ENCODE data around the gene ISG15.
"Not testable (repeated sequence)": the region's sequence is repeated elsewhere in the genome, so short reads cannot be mapped to it uniquely, and the experiment has no call there.

ISG15 gene

DNA sequence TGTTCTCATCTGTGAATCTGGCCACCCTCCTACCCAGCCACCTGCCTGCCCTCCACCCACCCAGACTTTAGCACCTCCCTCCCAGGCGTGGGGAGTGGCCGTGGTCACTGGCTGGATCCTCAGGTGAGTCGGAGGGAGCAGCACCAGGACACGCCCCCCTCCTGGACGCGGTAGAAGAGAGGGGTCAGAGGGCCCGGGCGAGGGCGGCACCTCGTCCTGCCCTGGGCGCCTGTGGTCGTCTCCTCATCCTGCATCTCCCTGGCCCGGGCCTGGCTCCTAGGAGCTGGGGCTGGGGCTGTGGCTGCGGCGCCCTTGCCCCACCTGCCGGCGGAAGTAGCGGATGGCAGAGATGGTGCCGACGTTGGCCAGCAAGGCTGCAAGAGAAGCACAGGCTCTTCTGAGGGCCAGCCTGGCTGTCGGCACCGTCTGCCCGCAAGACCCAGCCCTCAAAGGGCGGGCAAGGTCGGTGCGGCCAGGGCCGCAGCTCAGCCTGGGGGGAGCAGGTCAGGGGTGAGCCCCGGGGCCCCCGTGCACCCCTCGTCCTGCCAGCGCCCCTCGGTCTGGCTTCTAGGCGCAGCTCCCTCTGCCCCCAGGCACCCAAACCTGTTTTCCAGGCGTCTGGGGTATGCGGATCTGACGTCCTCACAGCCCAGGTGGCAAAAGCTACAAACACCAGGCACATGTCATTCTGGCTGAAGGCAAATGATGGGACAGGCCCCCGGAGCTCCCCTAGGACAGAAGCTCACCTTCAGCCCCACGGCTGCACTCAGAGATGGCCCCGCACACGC is 37.2 kb upstream of the ISG15 start:
- DNase-seq: peak; percentile 77

DNA sequence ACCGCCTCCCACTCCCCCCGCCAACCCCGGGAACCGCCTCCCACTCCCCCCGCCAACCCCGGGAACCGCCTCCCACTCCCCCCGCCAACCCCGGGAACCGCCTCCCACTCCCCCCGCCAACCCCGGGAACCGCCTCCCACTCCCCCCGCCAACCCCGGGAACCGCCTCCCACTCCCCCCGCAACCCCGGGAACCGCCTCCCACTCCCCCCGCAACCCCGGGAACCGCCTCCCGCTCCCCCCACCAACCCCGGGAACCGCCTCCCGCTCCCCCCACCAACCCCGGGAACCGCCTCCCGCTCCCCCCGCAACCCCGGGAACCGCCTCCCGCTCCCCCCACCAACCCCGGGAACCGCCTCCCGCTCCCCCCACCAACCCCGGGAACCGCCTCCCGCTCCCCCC is 36.5 kb upstream of the ISG15 start:
- not testable (repeated sequence) for DNase-seq

DNA sequence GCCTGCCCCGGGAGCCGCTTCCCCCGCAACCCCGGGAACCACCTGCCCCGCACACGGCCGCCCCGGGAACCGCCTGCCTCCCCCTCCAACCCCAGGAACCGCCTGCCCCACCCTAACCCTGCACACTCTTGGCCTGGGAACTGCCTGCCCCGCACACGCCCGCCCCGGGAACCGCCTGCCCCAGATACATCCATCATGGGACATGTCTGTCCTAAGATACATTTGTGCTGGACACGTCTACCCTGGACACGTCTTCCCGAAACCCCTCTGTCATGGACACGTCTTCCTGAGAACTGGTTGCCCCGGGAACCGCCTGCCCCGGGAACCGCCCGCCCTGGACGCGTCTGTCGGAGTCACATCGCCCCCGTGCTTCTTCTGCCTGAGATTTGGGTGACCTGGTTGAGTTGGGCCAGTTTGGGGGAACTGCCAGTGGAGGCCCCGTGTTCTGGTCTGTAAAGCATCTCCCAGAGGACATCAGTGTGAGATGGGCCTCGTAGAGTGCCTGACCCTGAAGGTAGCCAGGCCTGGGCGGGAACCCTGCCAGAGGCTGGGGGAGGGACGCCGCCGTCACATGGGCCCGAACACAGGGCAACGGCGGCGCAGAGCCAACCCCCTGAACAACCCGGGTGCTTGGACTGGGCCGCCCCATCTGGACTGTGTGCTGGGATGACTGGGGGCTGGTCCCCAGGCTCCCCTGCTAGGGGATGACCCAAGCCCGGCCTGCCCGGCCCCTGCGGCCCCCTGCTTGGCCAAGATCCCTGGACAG is 35.0 kb upstream of the ISG15 start:
- no peak for DNase-seq

DNA sequence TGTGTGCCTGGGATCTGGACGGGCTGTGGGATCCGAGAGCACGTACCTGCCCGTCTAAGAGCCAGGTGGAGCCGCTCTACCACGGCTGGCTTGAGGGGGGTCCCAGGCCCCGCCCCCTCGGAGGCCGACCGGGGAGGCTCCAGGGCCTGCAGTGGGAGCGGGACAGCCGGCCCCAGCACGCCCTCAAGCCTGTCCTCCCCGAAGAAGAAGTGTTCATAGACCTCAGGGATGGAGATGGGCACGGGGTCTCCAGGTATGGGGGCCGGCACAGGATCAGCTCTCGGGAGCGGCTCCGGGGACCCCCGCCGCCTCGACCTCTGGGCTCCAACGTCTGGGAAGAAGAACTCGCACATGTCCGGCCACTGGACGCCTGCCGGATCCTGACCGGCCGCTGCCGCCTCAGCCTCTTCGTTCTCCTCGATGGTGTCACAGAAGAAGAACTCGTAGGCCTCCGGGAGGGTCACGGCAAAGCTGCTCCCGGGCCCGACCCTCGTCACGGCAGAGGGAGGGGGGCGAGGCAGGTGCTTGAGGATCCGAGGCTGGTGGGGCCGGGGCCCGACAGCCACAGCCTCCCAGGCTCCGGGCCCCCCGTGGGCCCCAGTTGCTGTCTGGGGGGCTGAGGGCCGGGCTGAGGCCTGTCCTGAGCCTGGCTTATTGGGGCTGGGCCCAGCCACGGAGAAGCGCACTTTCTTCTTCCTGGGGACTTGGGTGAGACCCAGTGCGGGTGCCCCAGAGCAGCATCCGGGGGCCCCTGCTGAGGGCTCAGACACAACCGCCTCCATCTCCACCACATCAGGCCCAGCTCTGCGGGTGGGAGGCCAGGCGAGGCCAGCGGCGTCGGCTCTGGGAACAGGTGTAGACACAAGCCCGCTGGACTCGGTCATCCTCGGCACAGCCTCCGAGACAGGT is 34.2 kb upstream of the ISG15 start:
- no peak for DNase-seq

DNA sequence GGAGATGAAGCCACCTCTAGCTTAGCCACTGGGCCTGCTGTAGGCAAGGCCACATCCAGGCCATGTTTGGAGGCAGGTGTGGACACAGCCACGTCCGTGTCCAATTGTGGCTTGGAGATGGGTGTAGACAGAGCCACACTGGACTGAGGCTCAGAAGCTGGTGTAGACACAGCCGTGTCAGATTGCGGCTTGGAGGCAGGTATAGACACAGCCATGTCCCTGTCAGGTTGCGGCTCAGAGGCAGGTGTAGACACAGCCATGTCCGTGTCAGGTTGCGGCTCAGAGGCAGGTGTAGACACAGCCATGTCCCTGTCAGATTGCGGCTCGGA is 33.6 kb upstream of the ISG15 start:
- no peak for DNase-seq

DNA sequence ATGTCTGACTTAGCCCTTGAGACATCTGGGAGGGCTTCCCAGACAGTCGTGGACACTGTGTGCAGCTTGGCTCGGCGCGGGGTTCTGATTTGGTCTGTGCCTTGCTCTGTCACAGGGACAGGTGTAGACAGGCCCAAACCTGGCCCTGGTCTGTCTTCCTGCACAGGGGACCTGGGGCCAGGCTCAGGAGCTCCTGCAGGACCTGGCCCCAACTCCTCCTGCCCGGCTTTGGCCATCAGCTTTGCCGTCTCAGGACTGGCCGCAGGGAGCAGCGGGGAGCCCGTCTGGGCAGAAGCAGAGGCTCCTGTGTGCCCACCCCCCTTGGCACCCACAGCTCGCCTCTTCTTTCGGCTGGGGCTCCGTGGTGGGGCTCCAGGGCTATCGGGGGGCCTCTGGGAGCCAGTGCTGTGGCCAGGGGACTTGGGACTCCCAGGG is 33.1 kb upstream of the ISG15 start:
- DNase-seq: no peak

DNA sequence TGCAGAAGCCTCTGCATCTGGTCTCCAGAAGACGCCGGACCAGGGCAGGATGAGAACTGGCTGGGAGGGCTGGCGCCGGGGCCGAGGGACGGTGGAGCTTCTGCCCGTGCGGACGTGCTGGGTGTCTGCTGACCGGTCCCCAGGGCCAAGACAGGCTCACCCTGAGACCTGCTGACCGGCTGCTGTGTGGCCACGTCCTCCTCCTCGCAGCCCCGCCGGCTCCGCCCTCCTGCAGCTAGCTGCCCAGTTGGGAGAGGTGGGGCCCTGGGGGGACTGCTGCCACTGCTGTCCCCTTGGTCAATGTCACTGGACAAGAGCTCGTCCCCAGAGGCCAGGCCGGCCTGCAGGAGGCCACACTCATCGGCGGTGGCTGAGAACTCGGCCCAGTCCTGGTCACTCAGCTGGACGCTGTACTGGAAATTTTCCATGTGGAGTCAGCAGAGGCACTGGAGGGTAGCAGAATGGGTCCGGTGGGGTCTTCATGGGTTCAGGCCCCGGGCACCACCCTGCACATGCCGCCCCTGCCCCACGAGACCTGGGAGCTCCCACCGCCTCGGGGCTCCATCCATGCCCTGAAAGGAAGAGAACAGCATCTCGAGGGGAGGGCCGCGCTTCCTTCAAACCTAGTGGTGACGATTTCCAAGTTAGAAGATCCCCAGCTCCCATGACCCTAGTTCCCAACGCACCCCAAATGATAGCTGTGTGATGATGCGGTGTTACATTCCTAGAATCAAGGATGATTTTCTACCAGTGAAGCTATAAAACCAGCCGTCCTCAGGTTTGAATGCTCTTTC is 32.5 kb upstream of the ISG15 start:
- no peak for DNase-seq

DNA sequence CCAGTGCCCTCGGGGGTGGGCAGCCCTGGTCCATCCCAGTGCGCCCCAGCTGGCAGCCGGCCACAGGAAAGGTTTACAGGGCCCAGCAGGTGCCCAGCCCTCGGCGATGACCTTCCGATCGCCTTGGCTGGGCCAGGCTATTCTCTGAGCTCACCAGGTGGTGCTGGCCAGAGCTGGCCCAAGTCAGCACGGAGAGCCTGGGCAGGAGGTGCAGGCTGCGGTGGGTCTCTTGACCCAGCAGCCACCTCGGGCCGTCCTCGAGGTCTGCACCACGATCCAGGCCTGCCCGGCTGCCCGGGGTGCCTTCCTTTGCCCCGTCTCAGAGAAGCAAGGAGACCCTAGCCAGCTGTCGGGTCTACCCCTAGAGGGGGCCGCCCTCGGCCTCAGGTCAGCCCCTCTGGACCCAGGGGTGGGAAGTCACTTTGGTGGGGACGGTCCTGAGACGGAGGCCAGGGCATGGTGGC is 31.8 kb upstream of the ISG15 start:
- no peak for DNase-seq

DNA sequence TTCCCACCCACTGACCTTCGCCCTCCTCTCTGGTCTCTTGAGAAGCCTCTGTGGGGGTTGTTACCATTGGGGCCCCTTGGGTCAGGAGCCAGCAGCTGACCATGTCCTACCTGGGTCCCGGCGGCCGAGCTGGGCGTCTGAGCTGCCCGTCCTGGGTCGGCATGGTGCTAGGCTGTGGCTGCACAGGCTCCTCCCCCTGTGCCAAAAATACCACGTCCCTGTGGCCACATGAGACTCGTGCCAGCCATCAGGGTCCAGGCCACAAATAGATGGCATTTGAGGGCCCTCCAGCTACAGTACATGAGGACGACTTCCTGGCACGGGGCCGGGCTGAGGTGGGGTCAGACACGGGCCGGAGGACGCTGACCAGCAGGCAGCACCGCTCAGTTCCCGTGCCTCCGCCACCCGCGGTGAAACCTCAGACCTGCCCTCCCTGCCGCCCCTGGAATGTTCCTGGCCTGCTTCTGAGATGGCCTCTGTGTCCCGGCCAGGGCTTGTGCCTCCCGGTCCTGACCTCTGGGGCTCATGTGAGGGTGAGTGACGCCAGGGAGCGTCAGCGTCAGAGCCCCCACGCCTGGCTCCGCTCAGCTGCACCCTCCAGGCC is 31.2 kb upstream of the ISG15 start, which contains the start of gene PERM1:
PERM1 (minus strand) TSS at position 139 of the 604 bp plus-strand sequence. CDS start 1,064 bp downstream, outside the sequence.
- DNase-seq: no peak

DNA sequence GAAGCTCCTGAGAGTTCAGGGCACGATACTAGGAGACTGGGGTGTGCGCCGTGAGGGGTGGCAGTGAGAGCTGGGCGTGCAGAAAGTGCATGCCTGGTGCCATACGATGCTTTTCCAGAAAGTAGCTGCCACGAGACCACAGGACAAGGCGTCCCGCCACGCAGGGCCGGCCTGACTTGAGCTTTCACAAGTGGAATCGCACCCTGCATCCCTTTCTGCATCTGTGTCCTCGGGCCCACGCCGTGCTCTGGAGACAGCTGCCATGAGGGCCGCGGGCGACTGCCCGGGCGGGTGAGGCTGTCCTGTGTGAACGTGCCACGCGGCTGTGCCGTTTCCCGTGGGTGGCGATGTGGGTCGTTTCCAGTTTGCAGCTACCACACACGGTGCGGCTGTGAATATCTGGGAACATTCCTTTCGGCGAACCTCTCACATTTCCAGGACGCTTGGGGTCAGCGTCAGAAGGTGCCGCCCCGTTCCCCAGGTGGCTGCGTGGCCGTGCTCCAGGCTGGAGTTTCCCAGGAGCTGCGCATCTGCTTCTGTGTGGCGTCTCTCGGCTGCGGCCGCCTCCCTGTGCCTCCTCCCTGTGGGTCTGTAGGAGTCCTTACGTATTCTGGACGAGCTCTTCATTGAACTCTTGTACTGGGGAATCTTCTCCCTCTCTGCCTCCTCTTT is 30.4 kb upstream of the ISG15 start:
- DNase-seq: no peak

DNA sequence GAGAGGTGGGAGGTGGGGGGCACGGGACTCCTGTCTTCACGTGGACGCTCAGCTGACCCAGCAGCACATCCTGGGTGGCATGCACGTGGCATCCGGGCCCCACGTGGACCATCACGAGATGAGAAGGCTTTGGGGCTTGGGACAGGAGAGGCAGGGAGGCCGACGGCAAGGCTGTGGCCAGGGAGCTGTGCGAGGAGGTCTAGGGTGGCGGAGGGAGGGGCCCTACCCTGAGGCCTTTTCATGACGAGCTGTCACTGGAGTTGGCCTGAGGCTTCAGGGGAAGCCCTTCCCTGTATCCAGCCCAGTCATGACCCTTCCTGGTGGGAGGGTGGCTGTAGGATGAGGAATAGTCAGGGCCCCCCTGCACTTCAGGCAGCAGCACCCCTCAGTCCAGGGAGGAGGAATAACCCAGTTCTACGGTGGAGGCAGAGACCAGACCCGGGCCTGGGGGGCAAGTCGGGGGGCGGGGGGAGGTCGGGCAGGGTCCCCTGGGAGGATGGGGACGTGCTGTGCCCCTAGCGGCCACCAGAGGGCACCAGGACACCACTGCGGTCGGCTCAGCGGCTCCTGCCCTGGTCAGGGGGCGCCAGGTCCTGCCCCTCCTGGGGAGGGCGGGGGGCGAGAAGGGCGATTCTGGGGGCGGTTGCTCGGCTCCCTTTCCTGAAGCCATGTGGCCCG is 29.4 kb upstream of the ISG15 start:
- peak; percentile 80 for DNase-seq

DNA sequence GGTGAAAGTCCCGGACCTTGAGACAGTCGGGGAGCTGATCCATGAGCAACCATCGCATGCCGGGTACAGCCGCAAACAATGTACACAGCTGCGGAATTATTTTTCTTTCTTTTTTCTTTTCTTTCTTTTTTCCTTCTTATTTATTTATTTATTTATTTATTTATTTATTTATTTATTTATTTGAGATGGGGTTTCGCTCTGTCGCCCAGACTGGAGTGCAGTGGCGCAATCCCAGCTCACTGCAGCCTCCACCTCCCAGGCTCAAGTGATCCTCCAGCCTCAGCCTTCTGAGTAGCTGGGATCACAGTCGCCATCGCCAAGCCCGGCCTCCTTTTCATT is 28.9 kb upstream of the ISG15 start:
- no peak for DNase-seq

DNA sequence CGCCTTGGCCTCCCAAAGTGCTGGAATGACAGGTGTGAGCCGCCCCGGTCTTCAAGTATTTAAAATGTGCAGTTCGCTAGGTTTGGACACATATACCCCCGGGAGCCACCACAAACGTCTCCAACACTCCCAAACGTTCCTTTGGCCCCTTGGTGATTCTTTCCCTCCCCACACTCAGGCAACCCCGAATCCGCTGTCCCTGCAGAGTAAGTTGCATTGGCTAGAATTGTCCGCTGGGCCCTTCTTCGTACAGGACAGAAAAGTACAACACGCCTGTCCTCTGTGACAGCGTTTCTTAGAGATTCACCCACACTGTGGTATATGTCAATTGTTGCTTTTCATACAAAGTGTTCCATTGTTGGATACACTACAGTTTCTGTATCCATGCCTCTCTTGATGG is 28.2 kb upstream of the ISG15 start:
- no peak for DNase-seq

DNA sequence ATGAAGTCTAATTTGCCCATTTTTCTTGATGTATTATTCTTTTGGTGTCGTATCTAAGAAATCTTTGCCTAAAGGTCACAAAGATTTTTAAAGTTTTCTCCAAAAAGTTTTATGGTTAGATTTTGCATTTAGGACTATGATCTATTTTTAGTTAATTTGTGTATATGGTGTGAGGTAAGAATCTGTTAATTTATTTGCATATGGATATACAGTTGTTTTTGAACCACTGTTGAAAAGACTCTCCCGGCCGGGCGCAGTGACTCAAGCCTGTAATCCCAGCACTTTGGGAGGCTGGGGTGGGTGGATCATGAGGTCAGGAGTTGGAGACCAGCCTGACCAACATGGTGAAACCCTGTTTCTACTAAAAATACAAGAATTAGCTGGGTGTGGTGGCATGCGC is 25.2 kb upstream of the ISG15 start:
- DNase-seq: not testable (repeated sequence)

DNA sequence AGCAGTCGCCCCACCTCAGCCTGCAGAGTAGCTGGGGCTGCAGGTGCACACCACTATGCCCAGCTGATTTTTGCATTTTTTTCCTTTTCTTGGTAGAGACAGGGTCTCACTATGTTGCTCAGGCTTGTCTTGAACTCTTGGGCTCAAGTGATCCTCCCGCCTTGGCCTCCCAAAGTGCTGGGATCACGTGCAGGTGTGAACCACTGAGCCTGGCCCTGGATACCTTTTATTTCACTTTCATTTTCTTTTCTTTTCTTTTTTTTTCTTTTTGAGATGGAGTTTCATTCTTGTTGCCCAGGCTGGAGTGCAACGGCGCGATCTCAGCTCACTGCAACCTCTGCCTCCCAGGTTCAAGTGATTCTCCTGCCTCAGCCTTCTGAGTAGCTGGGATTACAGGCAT is 22.0 kb upstream of the ISG15 start:
- not testable (repeated sequence) for DNase-seq

DNA sequence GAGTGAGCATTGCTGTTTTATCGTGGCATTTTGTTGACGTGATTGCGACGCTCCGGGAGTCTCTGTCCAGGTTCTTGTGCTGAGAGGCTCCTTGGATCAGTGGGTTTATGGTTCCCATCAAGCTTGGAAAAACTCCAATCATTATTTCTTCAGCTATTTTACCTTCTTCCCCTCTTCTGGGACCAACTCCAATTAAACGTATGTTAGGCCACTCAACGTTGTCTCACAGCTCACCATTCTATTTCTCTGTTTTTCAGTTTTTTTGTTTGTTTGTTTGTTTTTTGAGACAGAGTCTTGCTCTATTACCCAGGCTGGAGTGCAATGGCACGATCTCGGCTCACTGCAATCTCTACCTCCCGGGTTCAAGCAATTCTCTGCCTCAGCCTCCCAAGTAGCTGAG is 21.4 kb upstream of the ISG15 start:
- no peak for DNase-seq

DNA sequence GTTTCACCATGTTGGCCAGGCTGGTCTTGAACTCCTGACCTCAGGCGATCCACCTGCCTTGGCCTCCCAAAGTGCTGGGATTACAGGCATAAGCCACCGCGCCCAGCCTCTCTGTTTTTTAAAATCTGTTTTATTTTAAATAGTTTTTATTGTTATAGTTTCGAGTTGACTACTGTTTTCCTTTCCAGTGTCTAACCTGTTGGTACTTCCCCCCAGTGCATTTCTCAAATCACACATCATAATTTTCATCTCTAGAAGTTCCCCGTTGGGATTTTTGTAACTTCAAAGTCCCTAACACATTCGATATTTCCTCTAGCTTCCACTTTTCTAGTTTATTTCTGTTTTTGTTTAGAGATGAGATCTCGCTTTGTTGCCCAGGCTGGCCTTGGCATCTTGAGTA is 20.9 kb upstream of the ISG15 start:
- no peak for DNase-seq

DNA sequence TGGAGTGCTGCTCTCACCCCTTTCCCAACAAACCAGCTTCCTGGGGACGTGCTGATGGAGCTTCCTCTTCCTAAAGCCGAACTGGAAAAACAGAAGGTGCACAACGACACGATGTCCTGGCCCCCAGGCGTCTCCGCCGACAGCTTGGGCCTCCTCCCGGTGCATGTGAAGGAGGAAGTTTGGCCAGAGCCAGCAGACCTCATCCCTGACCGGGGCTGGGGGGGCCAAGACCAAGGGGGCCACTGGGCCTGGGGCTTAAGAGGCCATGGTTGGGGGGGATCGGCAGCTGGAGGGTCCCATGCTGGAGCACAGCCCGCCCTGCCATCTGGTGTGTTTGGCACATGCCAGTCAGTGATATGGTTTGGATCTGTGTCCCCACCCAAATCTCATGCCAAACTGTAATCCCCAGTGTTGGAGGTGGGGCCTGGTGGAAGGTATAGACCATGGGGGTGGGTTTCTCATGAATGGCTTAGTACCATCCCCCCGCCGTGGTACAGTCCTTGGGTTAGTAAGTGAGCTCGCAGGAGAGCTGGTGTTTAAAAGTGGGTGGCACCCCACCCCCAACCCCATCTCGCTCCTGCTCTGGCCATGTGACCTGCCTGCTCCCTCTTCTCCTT is 19.8 kb upstream of the ISG15 start:
- no peak for DNase-seq

DNA sequence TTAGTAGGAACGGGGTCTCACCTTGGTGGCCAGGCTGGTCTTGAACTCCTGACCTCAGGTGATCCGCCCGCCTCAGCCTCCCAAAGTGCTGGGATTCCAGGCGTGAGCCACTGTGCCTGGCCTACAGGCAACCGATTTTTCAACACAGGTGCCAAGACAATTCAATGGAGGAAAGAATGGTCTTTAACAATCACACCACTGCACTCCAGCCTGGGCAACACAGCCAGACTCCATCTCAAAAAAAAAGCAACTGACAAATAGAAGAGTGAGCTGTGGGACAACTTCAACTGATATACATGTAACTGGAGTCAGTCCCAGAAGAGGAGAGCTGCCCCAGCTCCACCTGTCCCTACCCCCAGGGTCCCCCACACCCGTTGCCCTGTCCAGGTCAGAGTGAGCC is 18.8 kb upstream of the ISG15 start:
- not testable (repeated sequence) for DNase-seq

All from stimulated activated CD8-positive, alpha-beta memory T cell treated with anti-CD3 and anti-CD28 coated beads, Interleukin-4, amount 100 ng/mL, for 48 hours (primary cell).